Measurements from ENCODE around the gene PARD6G.

Gene PARD6G

GRCh38 chr18:80190311-80190710 lies 57.0 kb downstream of the PARD6G start:
- no peak for DNase-seq (ENCODE audit: low read depth in 2 of 2)

GRCh38 chr18:80189531-80189865 lies 57.8 kb downstream of the PARD6G start:
- no peak for DNase-seq (ENCODE audit: low read depth in 2 of 2)

- no peak for DNase-seq (ENCODE audit: low read depth in 2 of 2)
Measured at GRCh38 chr18:80188643-80189530, 58.4 kb downstream of the PARD6G start.

GRCh38 chr18:80187956-80188642 lies 59.2 kb downstream of the PARD6G start:
- no peak for DNase-seq (ENCODE audit: low read depth in 2 of 2)

- no peak for DNase-seq (ENCODE audit: low read depth in 2 of 2)
Measured at GRCh38 chr18:80185545-80185944, 61.8 kb downstream of the PARD6G start.

- DNase-seq (ENCODE audit: low read depth in 2 of 2), result no peak
Measured at GRCh38 chr18:80184243-80184772, 63.0 kb downstream of the PARD6G start.

- DNase-seq (ENCODE audit: low read depth in 2 of 2), result no peak
Measured at GRCh38 chr18:80183273-80184050, 63.9 kb downstream of the PARD6G start.

- DNase-seq (ENCODE audit: low read depth in 2 of 2), result no peak
Measured at GRCh38 chr18:80182855-80183254, 64.5 kb downstream of the PARD6G start.

- no peak for DNase-seq (ENCODE audit: low read depth in 2 of 2)
Measured at GRCh38 chr18:80181642-80182461, 65.5 kb downstream of the PARD6G start.

- no peak for DNase-seq (ENCODE audit: low read depth in 2 of 2)
Measured at GRCh38 chr18:80180778-80181564, 66.3 kb downstream of the PARD6G start.

- DNase-seq (ENCODE audit: low read depth in 2 of 2), result no peak
Measured at GRCh38 chr18:80179857-80180558, 67.3 kb downstream of the PARD6G start.

GRCh38 chr18:80178935-80179818 lies 68.1 kb downstream of the PARD6G start:
- DNase-seq (ENCODE audit: low read depth in 2 of 2), result no peak

- no peak for DNase-seq (ENCODE audit: low read depth in 2 of 2)
Measured at GRCh38 chr18:80177128-80177527, 70.2 kb downstream of the PARD6G start.

GRCh38 chr18:80176334-80177073 lies 70.8 kb downstream of the PARD6G start:
- no peak for DNase-seq (ENCODE audit: low read depth in 2 of 2)

GRCh38 chr18:80175451-80176204 lies 71.7 kb downstream of the PARD6G start:
- peak; percentile 35 to 47 for DNase-seq (ENCODE audit: low read depth in 2 of 2)

- DNase-seq (ENCODE audit: low read depth in 2 of 2), result no peak
Measured at GRCh38 chr18:80173060-80173459, 74.3 kb downstream of the PARD6G start.

- DNase-seq (ENCODE audit: low read depth in 2 of 2), result no peak
Measured at GRCh38 chr18:80172056-80172455, 75.3 kb downstream of the PARD6G start.

Measured in stimulated activated CD8-positive, alpha-beta memory T cell treated with anti-CD3 and anti-CD28 coated beads, Interleukin-15, amount 100 ng/mL, for 48 hours (primary cell).